Motor neuron (in vitro differentiated cells): ENCODE data around the gene SURF6. TPM values are rescaled to one million over a fixed set of nuclear protein-coding genes. Genes with fewer than 3 reads are reported as not detected.
"Not testable (repeated sequence)": the region's sequence is repeated elsewhere in the genome, so short reads cannot be mapped to it uniquely, and the experiment has no call there.

Experiments used
- ATAC-seq, 8 experiments: fragments of 200-7000 bp; cut with Tn5 transposase; replicated peaks in 6 of 8; 2 replicates each; pipeline ENCODE4 v1.8.0; 2021; ENCODE audit warnings: mild to moderate bottlenecking in 8 of 8, moderate library complexity in 8 of 8
- H3K27ac ChIP-seq, 2 donors: fragments of 250-450 bp; sonication (Bioruptor Pico); 2 replicates each; pipeline ENCODE4 v1.9.0; 2021; ENCODE audit warnings: antibody characterized with exemption in 2 of 2, mild to moderate bottlenecking in 2 of 2, moderate library complexity in 1 of 2
- H3K4me1 ChIP-seq, 2 donors: fragments of 250-450 bp; sonication (Bioruptor Pico); replicated peaks in 1 of 2; 2 replicates each; pipeline ENCODE4 v1.6.1; 2021; ENCODE audit warnings: antibody characterized with exemption in 2 of 2, mild to moderate bottlenecking in 2 of 2, moderate library complexity in 1 of 2
- H3K4me3 ChIP-seq, 5 donors: fragments of 250-450 bp; sonication (Bioruptor Pico); 2 replicates each; pipeline ENCODE4 v1.9.0; 2021; ENCODE audit warnings: antibody characterized with exemption in 5 of 5, mild to moderate bottlenecking in 5 of 5, moderate library complexity in 4 of 5
- WGBS, 10 experiments: fragments of 450-650 bp; shearing (Covaris generic); methylation state at CpG; one replicate each; pipeline ENCODE4 v1.0.0; 2022; 5-methylcytosine and 5-hydroxymethylcytosine counted together
- in situ Hi-C, 9 experiments: fragments of 400-800 bp; cut with MboI; loops; one replicate each; pipeline ENCODE4 v1.15.0; 2021; ENCODE audit warnings: low sequenced_read_pairs in 9 of 9, low pct_unique_long_range_greater_than_20kb in 2 of 9; ENCODE audit not compliant: unreplicated experiment in 9 of 9
- total RNA-seq, 8 experiments: library from RNA; unstranded; fragments of 300-600 nt; gene quantifications; 2 replicates each; pipeline versions ENCODE4 v1.2.3 to v1.2.4, GENCODE V29; 2022

Gene SURF6
- total RNA-seq, 8 experiments from 2014 or later = 14.8 to 27.8 (median 17.8) TPM

DNA sequence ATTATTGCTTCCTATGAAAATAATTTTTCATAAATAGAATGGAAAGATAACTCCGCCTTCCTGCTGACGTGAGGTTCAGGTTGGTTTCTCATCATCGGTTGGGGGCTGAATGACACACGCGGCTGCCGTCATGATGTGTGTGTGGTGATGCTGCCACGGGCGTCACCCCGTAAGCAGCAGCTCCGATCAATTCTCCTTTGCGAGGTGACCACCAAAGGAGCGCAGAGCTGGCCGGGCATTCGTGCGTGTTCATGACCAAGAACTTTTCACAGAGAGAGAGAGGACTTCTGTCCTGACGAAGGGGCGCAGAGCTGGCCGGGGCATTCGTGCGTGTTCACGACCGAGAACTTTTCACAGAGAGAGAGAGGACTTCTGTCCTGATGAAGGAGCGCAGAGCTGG is 30.3 kb downstream of the SURF6 start:
- H3K27ac ChIP-seq = no peak overlapping the region
- H3K4me1 ChIP-seq = no peaks in the 10 kb centered on the region
- ATAC-seq = no peak
- 39 to 100% (median 72%) methylated on average over 1 to 15 of the region's 23 CpGs; no CpG with 5 or more reads in 4 of the 10 experiments for WGBS, 10 experiments
- no peak overlapping the region for H3K4me3 ChIP-seq
- in situ Hi-C loops = no loop called here

DNA sequence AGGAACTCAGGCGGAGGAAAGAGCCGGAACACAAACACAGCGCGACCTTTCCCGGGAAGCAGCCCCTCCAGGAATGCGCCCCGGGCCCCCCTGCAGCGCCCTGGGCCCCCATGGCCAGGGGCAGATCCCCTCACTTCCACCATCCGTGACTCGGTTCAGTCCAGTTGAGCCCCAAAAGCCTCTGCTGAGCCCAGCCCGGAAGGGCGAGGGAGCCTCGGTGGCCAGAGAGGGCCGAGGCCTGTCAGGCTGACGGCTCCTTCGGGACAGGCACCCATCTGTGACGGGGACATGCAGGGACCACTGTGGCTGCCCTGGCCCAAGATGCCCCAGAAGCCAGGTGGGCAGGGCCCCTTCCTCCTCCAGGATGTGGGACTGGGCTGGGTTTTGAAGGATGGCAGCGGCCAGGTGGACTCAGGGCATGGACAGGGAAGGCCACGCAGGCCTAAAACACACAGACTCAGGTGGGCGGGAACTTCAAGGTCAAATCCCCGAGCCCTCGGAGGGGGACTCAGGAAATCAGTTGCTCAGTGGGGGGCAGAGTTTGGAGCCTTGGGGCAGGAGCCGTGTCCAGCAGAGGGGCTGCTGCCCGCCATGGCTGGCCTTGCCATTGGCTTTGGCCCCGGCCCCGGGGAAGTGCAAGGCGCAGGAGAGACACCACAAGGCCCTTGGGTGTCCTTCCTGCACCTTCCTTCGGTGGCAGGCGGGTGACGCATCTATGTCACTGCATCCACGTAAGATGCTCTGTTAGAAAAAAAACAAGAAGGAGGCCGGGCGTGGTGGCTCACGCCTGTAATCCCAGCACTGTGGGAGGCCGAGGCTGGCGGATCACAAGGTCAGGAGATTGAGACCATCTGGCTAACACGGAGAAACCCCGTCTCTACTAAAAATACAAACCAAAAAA is 31.3 kb downstream of the SURF6 start:
- ATAC-seq = no peak
- WGBS, 10 experiments = 8 to 100% (median 83%) methylated on average over 1 to 3 of the region's 38 CpGs; no CpG with 5 or more reads in 4 of the 10 experiments

DNA sequence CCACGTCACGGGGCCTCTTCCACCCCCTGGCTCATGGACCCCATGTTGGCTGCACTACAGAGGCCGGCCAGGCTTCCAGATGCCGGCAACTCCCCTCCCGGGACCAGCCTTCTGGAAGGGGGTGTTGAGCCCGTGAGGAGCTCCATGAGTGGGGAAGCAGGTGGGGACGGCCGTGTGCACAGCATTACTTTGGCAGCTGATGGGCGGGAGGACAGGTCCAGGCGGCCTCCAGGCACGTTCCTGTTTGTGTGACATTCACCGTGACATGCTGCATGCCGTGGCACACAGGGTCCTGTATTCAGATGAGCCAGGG is 31.9 kb downstream of the SURF6 start:
- H3K4me3 ChIP-seq = no peak overlapping the region
- no peaks in the 10 kb centered on the region for H3K4me1 ChIP-seq
- WGBS, 10 experiments = 11 to 86% methylated on average over 3 to 5 of the region's 13 CpGs; no CpG with 5 or more reads in 8 of the 10 experiments
- no peak for ATAC-seq
- no peak overlapping the region for H3K27ac ChIP-seq
- in situ Hi-C loops = no loop called here

More for the DNA sequence above, 31.3 kb downstream of the SURF6 start:
- in situ Hi-C loops = no loop called here
- Histone ChIP-seq H3K27ac (no peak overlapping the region), H3K4me3 (no peak overlapping the region), H3K4me1 (no peaks in the 10 kb centered on the region)

DNA sequence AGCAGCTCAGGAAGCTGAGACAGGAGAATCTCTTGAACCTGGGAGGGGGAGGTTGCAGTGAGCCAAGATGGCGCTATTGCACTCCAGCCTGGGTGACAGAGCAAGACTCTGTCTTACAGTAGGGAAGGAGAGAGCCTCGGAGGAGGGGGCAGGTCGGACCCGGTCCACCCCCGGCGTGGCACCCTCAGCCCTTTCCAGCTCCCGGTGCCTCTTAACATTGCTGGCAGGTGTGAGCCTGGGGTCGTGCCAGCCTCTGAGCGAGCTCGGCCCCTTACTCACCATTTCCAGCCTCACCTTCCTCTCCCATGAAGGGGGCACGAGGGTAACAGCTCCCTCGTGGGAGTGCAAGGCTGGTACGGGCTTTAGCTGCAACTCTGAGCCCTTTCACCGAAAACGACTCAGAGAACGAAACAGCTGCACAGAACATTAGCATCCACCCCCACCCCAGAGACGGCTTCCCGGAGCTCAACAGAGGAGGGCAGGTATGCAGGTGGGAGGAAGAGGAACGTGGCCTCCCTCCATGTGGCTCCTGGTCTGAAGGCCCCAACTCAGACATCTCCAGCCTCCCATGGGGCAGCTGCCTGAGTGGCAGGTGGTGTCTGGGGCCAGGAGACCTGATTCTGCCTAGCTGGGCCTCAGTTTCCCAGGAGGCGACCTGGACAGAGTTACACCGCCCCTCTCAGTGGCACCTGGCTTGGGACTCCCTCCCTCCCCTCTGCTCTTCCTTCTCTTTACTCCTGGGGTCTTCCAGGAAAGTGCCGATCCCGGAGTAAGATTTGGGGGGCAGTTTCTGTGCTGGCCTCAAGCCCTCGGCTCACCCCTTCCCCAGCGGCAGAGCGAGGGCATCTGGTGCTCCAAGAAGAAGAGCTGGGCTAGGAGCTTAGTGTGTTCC is 32.5 kb downstream of the SURF6 start:
- 0 to 87% (median 49%) methylated on average over 1 to 10 of the region's 26 CpGs; no CpG with 5 or more reads in 4 of the 10 experiments for WGBS, 10 experiments
- no peaks in the 10 kb centered on the region for H3K4me1 ChIP-seq
- in situ Hi-C loops = no loop called here
- no peak overlapping the region for H3K4me3 ChIP-seq
- no peak overlapping the region for H3K27ac ChIP-seq
- ATAC-seq = no peak

DNA sequence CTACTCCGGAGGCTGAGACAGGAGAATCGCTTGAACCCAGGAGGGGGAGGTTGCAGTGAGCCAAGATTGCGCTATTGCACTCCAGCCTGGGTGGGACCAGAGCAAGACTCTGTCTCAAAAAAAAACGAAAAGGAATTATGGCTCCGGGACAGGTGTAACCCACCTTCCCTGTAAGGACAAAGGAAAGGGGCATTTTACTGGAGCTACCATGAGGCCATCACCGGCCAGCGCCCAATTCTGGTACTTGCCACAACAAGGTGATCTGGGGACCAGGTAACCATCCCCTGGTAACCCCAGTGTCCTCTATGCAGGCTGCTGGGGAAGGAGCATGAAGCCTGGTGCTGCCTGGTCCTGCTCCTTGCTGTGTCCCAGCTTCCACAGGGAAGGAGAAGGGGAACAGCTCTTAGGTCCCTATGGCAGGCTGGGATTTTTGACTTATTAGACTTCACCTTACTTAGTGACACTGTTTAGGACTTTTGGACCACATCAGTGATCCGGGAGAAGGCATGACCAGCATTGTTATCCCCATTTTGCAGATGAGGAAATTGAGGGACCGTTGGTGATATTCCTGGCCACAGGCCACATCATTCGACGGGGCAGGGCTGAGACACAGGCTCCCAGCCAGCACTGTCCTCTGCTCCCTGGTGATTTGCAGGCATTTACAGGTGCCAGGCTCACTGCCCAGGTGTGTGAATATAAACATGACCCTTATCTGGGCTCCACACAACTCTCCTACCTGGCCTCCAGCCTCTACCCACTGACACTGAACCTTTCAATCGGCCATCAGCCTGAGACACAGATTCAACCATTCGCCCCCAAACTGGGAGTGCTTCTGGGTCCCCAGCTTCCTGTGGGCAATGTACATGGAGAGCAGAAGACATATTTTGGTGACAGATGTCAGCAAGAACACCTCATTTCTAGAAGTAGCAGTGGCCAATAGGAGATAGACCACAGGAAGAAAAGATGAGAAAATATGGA is 34.4 kb downstream of the SURF6 start:
- H3K4me1 ChIP-seq = no peaks in the 10 kb centered on the region
- H3K27ac ChIP-seq = no peak overlapping the region
- no peak overlapping the region for H3K4me3 ChIP-seq
- 57 to 100% (median 76%) methylated on average over 2 to 9 of the region's 13 CpGs; no CpG with 5 or more reads in 1 of the 10 experiments for WGBS, 10 experiments
- ATAC-seq = no peak
- in situ Hi-C loops = no loop called here

DNA sequence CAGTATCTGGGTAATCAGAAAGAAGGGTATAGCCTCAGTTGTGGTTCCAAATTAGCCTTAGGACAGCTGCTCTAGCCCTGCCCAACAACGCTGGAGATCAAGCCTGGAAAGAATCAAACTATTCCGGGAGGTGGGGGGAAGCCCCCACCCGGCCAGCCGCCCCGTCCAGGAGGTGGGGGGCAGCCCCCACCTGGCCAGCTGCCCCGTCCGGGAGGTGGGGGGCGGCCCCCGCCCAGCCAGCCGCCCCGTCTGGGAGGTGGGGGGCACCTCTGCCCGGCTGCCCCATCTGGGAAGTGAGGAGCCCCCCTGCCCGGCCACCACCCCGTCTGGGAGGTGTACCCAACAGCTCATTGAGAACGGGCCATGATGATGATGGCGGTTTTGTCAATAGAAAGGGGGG is 36.0 kb downstream of the SURF6 start:
- ATAC-seq, H3K27ac ChIP-seq, H3K4me3 ChIP-seq, H3K4me1 ChIP-seq, in situ Hi-C loops: not testable (repeated sequence)
- no CpG with 5 or more reads among the region's 16 CpGs for WGBS, 10 experiments

DNA sequence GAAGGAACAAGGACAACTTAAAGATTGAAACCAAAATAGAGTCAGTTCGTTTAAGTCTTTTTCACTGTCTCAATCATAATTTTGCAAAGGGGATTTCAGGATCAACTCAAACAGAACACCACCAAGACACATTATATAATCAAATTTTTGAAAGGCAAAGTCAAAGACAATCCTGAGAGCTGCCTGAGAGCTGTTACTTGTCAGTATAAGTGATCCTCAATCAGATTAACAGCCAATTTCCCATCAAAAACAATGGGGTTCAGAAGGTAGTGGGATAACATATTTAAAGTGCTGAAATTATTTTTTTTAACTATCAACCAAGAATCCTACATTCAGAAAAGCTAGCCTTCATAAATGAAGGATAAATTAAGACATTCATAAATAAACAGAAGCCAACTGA is 41.7 kb downstream of the SURF6 start:
- H3K4me3 ChIP-seq = no peak overlapping the region
- no peak for ATAC-seq
- no peak overlapping the region for H3K27ac ChIP-seq
- in situ Hi-C loops = no loop called here
- WGBS, 10 experiments = 0 to 60% (median 14%) methylated on average over 1 of the region's 1 CpG; no CpG with 5 or more reads in 3 of the 10 experiments
- no peaks in the 10 kb centered on the region for H3K4me1 ChIP-seq

DNA sequence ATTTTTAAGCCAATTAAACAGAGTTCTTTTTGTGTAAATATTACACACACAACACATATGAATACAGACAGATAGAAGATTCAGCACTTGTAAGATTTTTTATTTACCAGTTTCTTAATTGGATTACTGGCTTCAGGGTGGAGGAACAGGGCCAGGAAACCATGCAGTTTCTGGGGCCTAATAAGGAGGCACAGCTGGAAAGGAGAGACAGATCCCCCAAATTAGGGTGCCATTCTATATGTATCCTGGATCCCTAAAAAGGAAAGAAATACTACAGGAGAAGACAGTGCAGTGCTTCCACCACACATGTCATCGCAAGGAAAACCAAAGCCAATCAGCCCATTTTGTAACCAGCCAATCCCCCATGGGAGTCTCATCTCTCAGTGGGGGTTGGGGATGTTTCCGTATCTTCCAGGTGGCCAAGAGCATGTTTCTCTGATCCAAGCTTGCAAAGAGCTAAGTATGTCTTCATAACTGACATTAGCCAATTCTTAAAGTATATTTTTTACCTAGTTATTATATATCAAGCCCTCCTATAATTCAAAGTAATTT is 45.2 kb downstream of the SURF6 start:
- Histone ChIP-seq H3K4me3 (no peak overlapping the region), H3K4me1 (no peaks in the 10 kb centered on the region), H3K27ac (no peak overlapping the region)
- no peak for ATAC-seq
- in situ Hi-C loops = no loop called here
- 40 to 100% (median 85%) methylated on average over 1 to 2 of the region's 2 CpGs; no CpG with 5 or more reads in 3 of the 10 experiments for WGBS, 10 experiments

DNA sequence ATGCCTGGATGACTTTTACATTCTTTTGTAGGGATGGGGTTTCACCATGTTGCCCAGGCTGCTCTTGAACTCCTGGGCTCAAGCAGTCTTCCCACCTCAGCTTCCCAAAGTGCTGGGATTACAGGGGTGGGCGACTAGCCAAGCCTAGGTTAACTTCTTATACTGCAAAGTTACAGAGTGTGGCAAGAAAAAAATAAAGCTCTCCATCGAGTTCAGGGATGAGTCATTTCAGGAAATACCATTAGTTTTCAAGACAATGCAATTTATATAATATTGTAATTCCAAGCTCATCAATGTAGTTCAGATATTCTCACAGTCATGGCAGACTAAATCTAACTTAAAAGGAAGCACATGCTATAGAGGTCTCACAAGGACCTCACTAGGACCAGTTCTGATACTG is 49.5 kb downstream of the SURF6 start:
- in situ Hi-C loops = no loop called here
- no peak for ATAC-seq
- H3K4me1 ChIP-seq = no peaks in the 10 kb centered on the region
- 0 to 40% (median 32%) methylated on average over 1 to 2 of the region's 2 CpGs; no CpG with 5 or more reads in 4 of the 10 experiments for whole genome bisulfite sequencing, 10 experiments
- H3K27ac ChIP-seq = no peak overlapping the region
- H3K4me3 ChIP-seq = no peak overlapping the region

DNA sequence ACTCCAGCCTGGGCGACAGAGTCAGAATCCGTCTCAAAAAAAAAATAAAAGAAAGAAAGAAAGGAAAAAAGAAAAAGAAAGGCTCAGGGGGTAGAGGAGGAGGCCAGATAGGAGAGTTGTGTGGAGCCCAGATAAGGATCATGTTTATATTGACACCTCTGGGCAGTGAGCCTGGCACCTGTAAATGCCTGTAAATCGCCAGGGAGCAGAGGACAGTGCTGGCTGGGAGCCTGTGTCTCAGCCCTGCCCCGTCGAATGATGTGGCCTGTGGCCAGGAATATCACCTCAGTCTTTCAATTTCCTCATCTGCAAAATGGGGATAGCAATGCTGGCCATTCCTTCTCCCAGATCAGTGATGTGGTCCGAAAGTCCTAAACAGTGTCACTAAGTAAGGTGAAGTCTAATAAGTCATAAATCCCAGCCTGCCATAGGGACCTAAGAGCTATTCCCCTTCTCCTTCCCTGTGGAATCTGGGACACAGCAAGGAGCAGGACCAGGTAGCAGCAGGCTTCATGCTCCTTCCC is 50.7 kb downstream of the SURF6 start:
- Histone ChIP-seq H3K4me1 (no peaks in the 10 kb centered on the region), H3K27ac (no peak overlapping the region), H3K4me3 (no peak overlapping the region)
- in situ Hi-C loops = no loop called here
- WGBS, 10 experiments = 25 to 100% (median 57%) methylated on average over 1 to 4 of the region's 6 CpGs; no CpG with 5 or more reads in 2 of the 10 experiments
- ATAC-seq = no peak

DNA sequence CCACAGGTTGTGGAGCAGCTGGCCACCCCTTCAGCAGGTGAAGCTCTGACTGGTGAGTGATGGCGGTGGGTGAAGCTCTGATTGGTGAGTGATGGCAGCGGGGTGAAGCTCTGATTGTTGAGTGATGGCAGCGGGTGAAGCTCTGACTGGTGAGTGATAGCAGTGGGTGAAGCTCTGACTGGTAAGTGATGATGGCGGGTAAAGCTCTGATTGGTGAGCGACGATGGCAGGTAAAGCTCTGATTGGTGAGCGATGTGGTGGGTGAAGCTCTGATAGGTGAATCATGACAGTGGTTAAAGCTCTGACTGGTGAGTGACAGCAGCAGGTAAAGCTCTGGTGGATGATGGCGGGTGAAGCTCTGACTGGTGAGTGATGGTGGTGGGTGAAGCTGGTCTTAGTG is 51.6 kb downstream of the SURF6 start:
- 56 to 98% (median 84%) methylated on average over 1 to 7 of the region's 8 CpGs; no CpG with 5 or more reads in 3 of the 10 experiments for WGBS, 10 experiments
- H3K4me1 ChIP-seq = no peaks in the 10 kb centered on the region
- in situ Hi-C loops = no loop called here

More for the DNA sequence above, 51.6 kb downstream of the SURF6 start:
- no peak for ATAC-seq
- H3K27ac ChIP-seq = no peak overlapping the region
- no peak overlapping the region for H3K4me3 ChIP-seq
